Epithelial cell of proximal tubule (primary cell): ENCODE data around the gene RPRD1B. TPM values are rescaled to one million over a fixed set of nuclear protein-coding genes. Genes with fewer than 3 reads are reported as not detected.

ENCODE experiments used
- DNase-seq: peaks from one replicate; pipeline ENCODE4 v3.0.0-alpha.2; 2011; ENCODE audit warnings: low read depth
- H3K4me3 ChIP-seq: 2 replicates; pipeline ENCODE4 v1.5.1; 2011; ENCODE audit warnings: low read depth, mild to moderate bottlenecking, low read length
- total RNA-seq: library from RNA; depleted of rRNA; stranded (reverse); fragments of >200 nt; gene quantifications from 2 replicates; pipeline ENCODE4 v1.2.3, GENCODE V29; 2015
- TF ChIP-seq, protein P1 (sequence below): conservative IDR thresholded peaks from 2 replicates; pipeline ENCODE4 v1.5.1; 2012; ENCODE audit warnings: low read depth, mild to moderate bottlenecking, low read length

Gene RPRD1B
- total RNA-seq, 1 donor from 2014 or later = 19.9 TPM

DNA sequence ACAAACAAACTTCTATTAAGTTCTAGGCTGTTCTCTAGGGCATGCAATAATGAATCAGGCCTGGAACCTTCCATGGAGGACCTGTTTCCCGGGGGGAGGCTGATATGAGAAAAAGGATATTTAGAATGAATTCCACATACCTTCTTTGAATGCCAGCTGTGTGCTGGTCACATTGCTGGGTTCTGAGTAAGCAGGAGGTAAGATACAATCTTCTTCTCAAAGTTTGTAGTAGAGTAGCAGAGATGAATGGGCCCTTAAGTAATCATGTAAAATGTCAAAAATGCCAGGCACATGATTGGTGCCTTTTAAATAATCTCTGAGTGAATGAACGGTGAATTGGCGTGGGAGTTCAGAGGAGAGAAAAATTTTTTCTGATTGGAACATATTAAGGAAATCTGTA lies 84.1 kb downstream of the RPRD1B start:
- no peak overlapping the region for H3K4me3 ChIP-seq
- TF ChIP-seq, protein P1, sequence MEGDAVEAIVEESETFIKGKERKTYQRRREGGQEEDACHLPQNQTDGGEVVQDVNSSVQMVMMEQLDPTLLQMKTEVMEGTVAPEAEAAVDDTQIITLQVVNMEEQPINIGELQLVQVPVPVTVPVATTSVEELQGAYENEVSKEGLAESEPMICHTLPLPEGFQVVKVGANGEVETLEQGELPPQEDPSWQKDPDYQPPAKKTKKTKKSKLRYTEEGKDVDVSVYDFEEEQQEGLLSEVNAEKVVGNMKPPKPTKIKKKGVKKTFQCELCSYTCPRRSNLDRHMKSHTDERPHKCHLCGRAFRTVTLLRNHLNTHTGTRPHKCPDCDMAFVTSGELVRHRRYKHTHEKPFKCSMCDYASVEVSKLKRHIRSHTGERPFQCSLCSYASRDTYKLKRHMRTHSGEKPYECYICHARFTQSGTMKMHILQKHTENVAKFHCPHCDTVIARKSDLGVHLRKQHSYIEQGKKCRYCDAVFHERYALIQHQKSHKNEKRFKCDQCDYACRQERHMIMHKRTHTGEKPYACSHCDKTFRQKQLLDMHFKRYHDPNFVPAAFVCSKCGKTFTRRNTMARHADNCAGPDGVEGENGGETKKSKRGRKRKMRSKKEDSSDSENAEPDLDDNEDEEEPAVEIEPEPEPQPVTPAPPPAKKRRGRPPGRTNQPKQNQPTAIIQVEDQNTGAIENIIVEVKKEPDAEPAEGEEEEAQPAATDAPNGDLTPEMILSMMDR = no peak
- no peak for DNase-seq

GRCh38 chr20:38119446-38119845 lies 85.9 kb downstream of the RPRD1B start:
- TF ChIP-seq, protein P1 = no peak
- H3K4me3 ChIP-seq = no peak overlapping the region
- DNase-seq = no peak

- no peak overlapping the region for H3K4me3 ChIP-seq
- no peak for DNase-seq
- TF ChIP-seq, protein P1 = no peak
Observed at GRCh38 chr20:38120625-38120988, 87.1 kb downstream of the RPRD1B start.

DNA sequence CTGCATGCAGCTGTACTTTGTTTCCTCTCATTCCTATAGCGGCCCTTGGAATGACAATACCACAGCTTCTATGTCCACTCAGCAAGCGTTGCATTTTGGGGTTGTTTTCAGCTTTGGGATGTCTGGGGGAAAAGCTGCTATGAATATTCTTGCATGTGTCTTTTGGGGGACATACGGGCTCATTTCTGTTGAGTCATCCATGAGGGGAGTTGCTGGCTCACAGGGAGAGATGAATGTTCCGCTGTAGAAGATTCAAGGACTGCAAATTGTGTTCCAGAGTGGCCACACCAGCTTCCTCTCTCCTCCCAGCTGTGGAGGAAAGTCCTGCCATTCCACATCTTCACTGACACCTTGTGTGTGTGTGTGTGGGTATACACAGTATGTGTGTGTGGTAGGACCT lies 88.2 kb downstream of the RPRD1B start:
- H3K4me3 ChIP-seq = no peak overlapping the region
- DNase-seq = no peak
- TF ChIP-seq, protein P1 = no peak

DNA sequence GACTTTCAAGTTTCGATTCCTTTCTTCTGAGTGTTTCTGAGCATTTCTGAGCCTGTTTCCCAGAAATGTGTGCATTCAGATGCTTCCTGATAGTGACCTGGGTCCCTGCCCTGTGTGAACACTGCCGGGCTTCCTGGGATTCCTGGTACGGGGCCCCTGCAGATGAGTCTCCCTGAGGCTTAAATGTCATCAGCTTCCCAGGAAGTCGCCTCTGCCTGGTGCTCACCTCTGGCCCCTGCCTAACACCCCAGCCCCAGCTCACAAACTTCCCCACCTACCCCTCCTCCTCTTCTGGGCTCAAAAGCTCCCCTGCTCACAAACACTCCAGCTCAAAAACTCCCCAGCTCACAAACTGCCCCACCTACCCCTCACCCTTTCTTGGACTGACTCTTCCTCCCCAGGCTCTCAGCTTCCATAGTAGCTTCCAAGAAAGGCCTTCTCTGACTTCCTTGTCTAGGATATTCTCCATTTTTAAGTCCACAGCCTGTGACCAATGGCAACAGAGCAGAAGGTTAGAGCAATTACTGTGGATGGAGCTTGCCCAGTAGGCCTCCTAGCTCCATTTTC lies 89.6 kb downstream of the RPRD1B start:
- DNase-seq = no peak
- TF ChIP-seq, protein P1 = no peak
- no peak overlapping the region for H3K4me3 ChIP-seq

- no peak for DNase-seq
- H3K4me3 ChIP-seq = no peak overlapping the region
- TF ChIP-seq, protein P1 = peak; percentile 21
Observed at GRCh38 chr20:38125157-38126056, 91.9 kb downstream of the RPRD1B start.
